ENCODE data around the gene COA6. TPM values are rescaled to one million over a fixed set of nuclear protein-coding genes. Genes with fewer than 3 reads are reported as not detected.
"Not testable (repeated sequence)": the region's sequence is repeated elsewhere in the genome, so short reads cannot be mapped to it uniquely, and the experiment has no call there.

The COA6 gene
- total RNA-seq, 2 donors from 2014 or later: 55.6 to 76.4 TPM

DNA sequence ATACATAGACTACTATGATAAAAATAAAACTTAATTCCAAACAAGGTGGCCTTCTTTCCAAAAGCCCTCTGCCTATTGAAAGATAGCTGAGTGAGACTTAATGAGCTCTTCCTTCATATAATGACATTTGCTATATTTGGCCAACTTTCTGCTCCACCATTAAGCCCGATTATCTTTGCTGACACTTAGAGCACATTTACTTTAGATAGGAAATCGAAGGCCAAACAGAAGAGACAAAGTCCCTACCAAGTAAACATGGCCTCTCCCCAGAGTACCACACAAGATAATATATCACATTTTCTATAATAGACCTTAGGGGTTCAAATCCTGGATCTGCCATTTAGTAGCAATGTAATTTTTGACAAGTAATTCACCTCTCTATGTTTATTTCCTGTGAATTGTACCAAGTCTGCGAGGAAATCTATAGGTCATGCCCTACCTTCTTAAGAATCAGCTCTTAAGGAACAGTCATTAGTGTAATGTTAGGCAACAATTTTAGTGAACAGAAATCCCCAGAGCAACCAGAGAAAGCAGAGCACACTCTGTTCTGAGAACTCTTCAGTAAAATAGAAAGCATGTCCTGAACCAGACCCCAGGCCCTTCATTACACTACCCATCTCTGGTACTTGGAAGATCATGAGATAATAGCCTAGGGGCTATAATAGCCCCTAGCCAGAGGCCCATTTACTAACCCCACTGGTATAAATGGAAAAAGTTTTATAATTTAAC, 17.3 kb upstream of the COA6 start:
- no peaks in the 10 kb centered on the region for H3K9me3 Mint-ChIP-seq
- peaks cover 27% of the 10 kb centered on the region for H3K4me1 Mint-ChIP-seq
- peak overlapping the region; percentile 83 for H3K4me3 Mint-ChIP-seq
- no peaks in the 10 kb centered on the region for H3K27me3 Mint-ChIP-seq
- ATAC-seq (replicated peaks): peak; percentile 83
- peaks cover 35% of the 10 kb centered on the region for H3K36me3 Mint-ChIP-seq (ENCODE audit: low read depth)
- H3K27ac Mint-ChIP-seq: peak overlapping the region; percentile 93

DNA sequence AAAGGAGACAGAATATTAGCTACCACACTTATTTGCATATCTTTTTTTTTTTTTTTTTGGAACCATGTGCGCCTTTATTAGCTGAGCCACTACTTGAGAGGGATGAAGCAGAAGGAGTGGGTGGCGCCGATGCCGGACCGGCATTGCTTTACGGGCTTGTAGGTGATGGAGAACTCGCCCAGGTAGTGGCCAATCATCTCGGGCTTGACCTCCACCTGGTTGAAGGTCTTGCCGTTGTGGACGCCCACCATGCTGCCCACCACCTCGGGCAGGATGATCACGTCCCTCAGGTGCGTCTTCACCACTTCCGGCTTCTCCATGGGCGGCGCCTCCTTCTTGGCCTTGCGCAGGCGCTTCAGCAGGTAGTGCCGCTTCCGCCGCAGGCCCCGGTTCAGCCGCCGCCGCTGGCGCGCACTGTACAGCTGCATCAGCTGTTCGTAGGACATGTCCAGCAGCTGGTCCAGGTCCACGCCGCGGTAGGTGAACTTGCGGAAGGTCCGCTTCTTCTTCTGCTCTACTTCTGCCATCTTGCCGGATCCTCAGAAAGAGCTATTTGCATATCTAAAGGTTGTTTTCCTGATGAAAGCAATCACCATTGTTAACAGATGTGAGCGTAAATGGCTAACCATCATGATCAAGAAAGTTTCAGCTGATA, 16.5 kb upstream of the COA6 start:
- H3K27ac Mint-ChIP-seq: peak overlapping the region; percentile 93
- H3K4me3 Mint-ChIP-seq: peak overlapping the region; percentile 83
- ATAC-seq (replicated peaks): peak; percentile 84
- peaks cover 27% of the 10 kb centered on the region for H3K4me1 Mint-ChIP-seq
- not testable (repeated sequence) for H3K27me3 Mint-ChIP-seq, H3K9me3 Mint-ChIP-seq
- H3K36me3 Mint-ChIP-seq (ENCODE audit: low read depth): peaks cover 35% of the 10 kb centered on the region

DNA sequence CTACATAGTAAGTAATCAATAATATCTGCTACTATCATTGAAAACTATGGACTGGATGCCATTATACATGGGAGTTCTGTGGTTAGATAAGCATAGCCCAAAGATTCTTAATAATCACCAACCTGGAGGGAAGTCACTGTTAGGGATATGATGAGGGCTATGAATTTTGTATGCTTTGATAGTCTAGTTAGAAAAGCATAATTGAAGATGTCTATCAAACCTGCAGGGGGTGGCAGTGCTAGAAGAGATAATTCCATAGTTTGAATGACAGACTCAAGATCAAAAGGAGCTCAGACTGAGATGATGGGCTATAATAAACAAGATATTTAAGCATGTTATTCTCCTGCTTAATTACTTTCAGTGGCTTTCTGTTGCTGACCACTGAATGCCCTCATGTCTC, 15.4 kb upstream of the COA6 start:
- H3K9me3 Mint-ChIP-seq: no peaks in the 10 kb centered on the region
- H3K27ac Mint-ChIP-seq: peak overlapping the region; percentile 93
- no peak for ATAC-seq (replicated peaks)
- peaks cover 27% of the 10 kb centered on the region for H3K4me1 Mint-ChIP-seq
- no peaks in the 10 kb centered on the region for H3K27me3 Mint-ChIP-seq
- peak overlapping the region; percentile 83 for H3K4me3 Mint-ChIP-seq
- H3K36me3 Mint-ChIP-seq (ENCODE audit: low read depth): peaks cover 35% of the 10 kb centered on the region

DNA sequence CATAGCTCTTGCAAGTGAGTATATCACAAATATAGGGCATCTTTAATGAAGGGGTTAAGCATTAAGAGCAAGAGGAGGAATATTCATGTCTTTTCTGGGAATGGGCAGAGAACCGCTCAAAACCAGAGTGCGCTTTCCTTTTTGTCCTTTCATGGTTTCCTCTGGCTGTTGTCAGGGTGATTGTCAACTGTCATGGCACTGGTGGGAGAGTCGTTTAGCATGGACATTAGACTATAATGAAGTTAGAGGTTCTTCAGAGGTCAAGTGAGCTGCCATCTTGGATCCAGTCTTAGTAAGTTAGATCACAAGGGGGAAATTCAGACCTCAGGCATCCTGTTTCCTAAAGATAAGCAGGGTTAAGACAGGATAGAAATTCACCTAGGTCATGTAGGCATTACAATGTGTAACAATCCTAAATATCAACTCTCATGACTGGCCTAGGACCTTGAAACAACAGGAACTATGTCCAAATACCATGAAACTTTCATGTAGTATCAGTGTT, 12.1 kb upstream of the COA6 start:
- Mint-ChIP-seq H3K36me3 (ENCODE audit: low read depth) (peaks cover 35% of the 10 kb centered on the region), H3K27ac (no peak overlapping the region), H3K27me3 (no peaks in the 10 kb centered on the region), H3K4me1 (peaks cover 23% of the 10 kb centered on the region), H3K4me3 (no peak overlapping the region), H3K9me3 (no peaks in the 10 kb centered on the region)
- no peak for ATAC-seq (replicated peaks)

GRCh38 chr1:234362558-234362957, 10.7 kb upstream of the COA6 start:
- Mint-ChIP-seq H3K36me3 (ENCODE audit: low read depth) (peaks cover 28% of the 10 kb centered on the region), H3K4me1 (peaks cover 21% of the 10 kb centered on the region), H3K4me3 (no peak overlapping the region), H3K27ac (no peak overlapping the region), H3K27me3 (no peaks in the 10 kb centered on the region), H3K9me3 (no peaks in the 10 kb centered on the region)
- no peak for ATAC-seq (replicated peaks)

- peaks cover 18% of the 10 kb centered on the region for H3K4me1 Mint-ChIP-seq
- peak overlapping the region; percentile 75 for H3K27ac Mint-ChIP-seq
- peaks cover 6% of the 10 kb centered on the region for H3K36me3 Mint-ChIP-seq (ENCODE audit: low read depth)
- ATAC-seq (replicated peaks): peak; percentile 65
- H3K9me3 Mint-ChIP-seq: no peaks in the 10 kb centered on the region
- peak overlapping the region; percentile 62 for H3K4me3 Mint-ChIP-seq
- H3K27me3 Mint-ChIP-seq: no peaks in the 10 kb centered on the region
These were observed 4.8 kb upstream of the COA6 start for GRCh38 chr1:234368320-234369032.

- H3K4me1 Mint-ChIP-seq: peaks cover 18% of the 10 kb centered on the region
- no peak for ATAC-seq (replicated peaks)
- H3K27ac Mint-ChIP-seq: peak overlapping the region; percentile 75
These were observed 4.2 kb upstream of the COA6 start for GRCh38 chr1:234369033-234369430.

GRCh38 chr1:234369784-234370183, 3.5 kb upstream of the COA6 start:
- H3K4me3 Mint-ChIP-seq: peak overlapping the region; percentile 62
- no peak for ATAC-seq (replicated peaks)
- H3K4me1 Mint-ChIP-seq: peaks cover 25% of the 10 kb centered on the region
- no peaks in the 10 kb centered on the region for H3K9me3 Mint-ChIP-seq
- peaks cover 20% of the 10 kb centered on the region for H3K36me3 Mint-ChIP-seq (ENCODE audit: low read depth)
- H3K27ac Mint-ChIP-seq: peak overlapping the region; percentile 75
- H3K27me3 Mint-ChIP-seq: no peaks in the 10 kb centered on the region

More at GRCh38 chr1:234369033-234369430, 4.2 kb upstream of the COA6 start:
- no peaks in the 10 kb centered on the region for H3K9me3 Mint-ChIP-seq
- no peaks in the 10 kb centered on the region for H3K27me3 Mint-ChIP-seq
- peaks cover 12% of the 10 kb centered on the region for H3K36me3 Mint-ChIP-seq (ENCODE audit: low read depth)
- H3K4me3 Mint-ChIP-seq: peak overlapping the region; percentile 62

DNA sequence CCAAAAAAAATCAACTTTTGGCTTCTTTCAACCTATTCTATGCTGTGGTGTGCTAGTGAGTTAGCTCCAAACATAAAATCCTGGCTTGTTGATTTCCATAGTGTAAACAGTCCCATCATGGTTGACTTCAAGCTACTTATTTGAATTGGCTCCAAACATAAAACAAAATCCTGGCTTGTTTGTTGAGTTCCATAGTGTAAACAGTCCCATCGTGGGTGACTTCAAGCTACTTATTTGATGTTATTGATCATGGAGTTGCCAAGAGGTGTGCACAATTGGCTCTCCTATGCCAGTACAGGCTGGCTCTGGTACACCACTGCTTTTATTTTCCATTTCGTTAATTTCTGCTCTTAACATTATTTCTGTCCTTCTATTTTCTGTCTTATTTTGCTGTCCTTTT, 1.8 kb upstream of the COA6 start:
- no peak overlapping the region for H3K27ac Mint-ChIP-seq
- peaks cover 36% of the 10 kb centered on the region for H3K36me3 Mint-ChIP-seq (ENCODE audit: low read depth)
- no peak for ATAC-seq (replicated peaks)
- H3K4me3 Mint-ChIP-seq: no peak overlapping the region
- no peaks in the 10 kb centered on the region for H3K27me3 Mint-ChIP-seq
- H3K4me1 Mint-ChIP-seq: peaks cover 30% of the 10 kb centered on the region
- H3K9me3 Mint-ChIP-seq: no peaks in the 10 kb centered on the region

- Mint-ChIP-seq H3K4me3 (peak overlapping the region; percentile 94), H3K27me3 (no peaks in the 10 kb centered on the region), H3K36me3 (ENCODE audit: low read depth) (peaks cover 44% of the 10 kb centered on the region), H3K27ac (peak overlapping the region; percentile 98), H3K9me3 (no peaks in the 10 kb centered on the region), H3K4me1 (peaks cover 34% of the 10 kb centered on the region)
- ATAC-seq (replicated peaks): no peak
These were observed 1.1 kb upstream of the COA6 start for GRCh38 chr1:234372011-234372757.

DNA sequence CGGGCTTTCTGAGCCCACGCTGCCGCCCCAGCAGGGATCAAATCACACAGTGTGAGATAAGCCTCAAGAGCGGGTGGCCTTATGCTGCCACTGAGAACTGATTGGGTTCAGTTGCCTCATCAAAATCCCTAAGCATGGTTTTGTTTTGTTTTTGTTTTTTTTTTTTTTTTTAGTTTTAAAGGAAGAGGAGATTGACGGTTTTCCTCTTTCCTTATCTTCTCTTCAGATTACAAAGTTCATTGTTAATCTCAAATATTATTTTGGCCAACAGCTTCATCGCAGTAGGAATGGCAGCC, 651 bp downstream of the COA6 start:
- Mint-ChIP-seq H3K9me3 (no peaks in the 10 kb centered on the region), H3K4me3 (peak overlapping the region; percentile 94), H3K27ac (peak overlapping the region; percentile 98), H3K4me1 (peaks cover 36% of the 10 kb centered on the region), H3K36me3 (ENCODE audit: low read depth) (peaks cover 61% of the 10 kb centered on the region), H3K27me3 (no peaks in the 10 kb centered on the region)
- no peak for ATAC-seq (replicated peaks)

DNA sequence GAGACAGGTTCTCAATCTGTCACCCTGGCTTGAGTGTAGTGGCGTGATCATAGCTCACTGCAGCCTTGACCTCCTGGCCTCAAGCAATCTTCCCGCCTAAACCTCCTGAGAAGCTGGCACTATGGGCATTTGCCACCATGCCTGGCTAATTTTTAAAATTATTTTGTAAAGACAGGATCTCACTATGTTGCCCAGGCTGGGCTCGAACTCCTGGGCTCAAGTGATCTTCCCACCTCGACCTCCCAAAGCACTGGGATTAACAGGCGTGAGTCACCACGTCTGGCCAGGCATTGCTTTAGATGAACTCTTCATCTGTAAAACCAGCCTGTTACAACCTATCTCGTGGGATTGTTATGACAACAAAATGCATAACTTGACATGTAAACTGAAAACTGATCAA, 2.4 kb downstream of the COA6 start:
- no peak for ATAC-seq (replicated peaks)
- Mint-ChIP-seq H3K27me3 (no peaks in the 10 kb centered on the region), H3K4me1 (peaks cover 34% of the 10 kb centered on the region), H3K36me3 (ENCODE audit: low read depth) (peaks cover 78% of the 10 kb centered on the region), H3K4me3 (peak overlapping the region; percentile 94), H3K9me3 (no peaks in the 10 kb centered on the region), H3K27ac (no peak overlapping the region)

DNA sequence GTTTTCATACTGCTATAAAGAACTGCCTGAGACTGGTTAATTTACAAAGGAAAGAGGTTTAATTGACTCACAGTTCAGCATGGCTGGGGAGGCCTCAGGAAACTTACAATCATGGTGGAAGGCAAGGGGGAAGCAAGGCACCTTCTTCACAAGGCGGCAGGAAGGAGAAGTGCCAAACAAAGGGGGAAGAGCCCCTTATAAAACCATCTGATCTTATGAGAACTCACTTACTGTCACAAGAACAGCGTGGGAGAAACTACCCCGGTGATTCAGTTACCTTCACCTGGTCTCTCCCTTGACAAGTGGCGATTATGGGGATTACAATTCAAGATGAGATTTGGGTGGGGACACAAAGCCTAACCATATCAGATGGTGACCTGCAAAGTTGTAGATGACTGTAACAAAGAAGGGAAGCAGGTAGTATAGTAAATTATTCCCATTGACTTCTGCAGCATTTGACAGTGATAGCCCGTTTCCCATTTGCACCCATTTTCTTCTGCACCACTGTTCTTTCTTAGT, 6.4 kb downstream of the COA6 start:
- ATAC-seq (replicated peaks); H3K27me3 Mint-ChIP-seq; H3K4me3 Mint-ChIP-seq; H3K9me3 Mint-ChIP-seq: not testable (repeated sequence)
- Mint-ChIP-seq H3K36me3 (ENCODE audit: low read depth) (peaks cover 100% of the 10 kb centered on the region), H3K27ac (peak overlapping the region; percentile 67), H3K4me1 (peaks cover 39% of the 10 kb centered on the region)
